GM21360 (cell line): Measurements from ENCODE around the gene SHMT1.
"Not testable (repeated sequence)": the region's sequence is repeated elsewhere in the genome, so short reads cannot be mapped to it uniquely, and the experiment has no call there.

Experiments used
- ATAC-seq: cut with Tn5 transposase; IDR thresholded peaks from one replicate; pipeline ENCODE4 v1.9.1; 2021; ENCODE audit warnings: mild to moderate bottlenecking, moderate library complexity; ENCODE audit not compliant: unreplicated experiment

SHMT1 gene

GRCh38 chr17:18378614-18379013, 15.3 kb upstream of the SHMT1 start:
- not testable (repeated sequence) for ATAC-seq

GRCh38 chr17:18378205-18378505, 14.8 kb upstream of the SHMT1 start:
- ATAC-seq: no peak

DNA sequence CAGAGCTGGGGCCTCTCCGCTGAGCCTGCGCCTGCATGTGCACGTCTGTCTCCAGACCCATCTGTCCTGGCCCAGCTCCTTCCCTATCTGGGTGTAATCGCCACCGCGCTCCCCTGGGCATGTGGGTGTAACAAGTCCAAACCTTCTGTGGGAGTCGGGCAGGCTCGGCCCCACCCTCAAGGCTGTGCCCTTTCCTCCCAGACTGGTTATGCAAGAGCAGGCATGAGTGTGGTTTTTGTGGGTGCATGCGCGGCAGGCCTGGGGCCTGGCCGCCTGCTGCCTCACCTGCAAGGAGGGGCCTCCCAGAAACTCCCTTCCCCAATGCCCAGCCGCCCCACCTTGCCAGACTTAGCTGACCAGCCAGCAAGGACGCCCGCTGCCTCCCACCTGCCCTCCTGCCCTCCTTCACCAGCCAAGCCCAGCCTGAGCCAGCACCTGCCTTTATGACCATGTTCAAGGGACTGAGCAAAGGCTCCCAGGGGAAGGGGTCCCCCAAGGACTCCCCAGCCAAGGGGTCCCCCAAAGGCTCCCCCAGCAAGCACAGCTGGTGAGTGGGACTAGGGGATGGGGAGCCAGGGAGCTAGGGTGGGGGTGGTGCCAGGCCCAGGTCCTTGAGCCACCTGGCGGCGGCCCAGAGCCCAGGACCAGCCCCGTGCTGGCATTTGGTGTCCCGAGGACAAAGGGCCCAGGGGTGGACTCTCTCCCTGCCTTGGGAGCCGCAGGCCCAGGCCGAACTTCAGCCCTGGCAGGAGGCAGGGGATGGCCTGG, 14.3 kb upstream of the SHMT1 start, which contains the start of gene EVPLL:
Gene EVPLL, plus strand, starts transcription at position 342 of the 768 bp plus-strand sequence. CDS start 3,160 bp downstream, outside the sequence.
- ATAC-seq: no peak

GRCh38 chr17:18374216-18374615, 10.9 kb upstream of the SHMT1 start:
- no peak for ATAC-seq

- ATAC-seq: not testable (repeated sequence)
Observed at GRCh38 chr17:18373181-18373580, 9.8 kb upstream of the SHMT1 start.

DNA sequence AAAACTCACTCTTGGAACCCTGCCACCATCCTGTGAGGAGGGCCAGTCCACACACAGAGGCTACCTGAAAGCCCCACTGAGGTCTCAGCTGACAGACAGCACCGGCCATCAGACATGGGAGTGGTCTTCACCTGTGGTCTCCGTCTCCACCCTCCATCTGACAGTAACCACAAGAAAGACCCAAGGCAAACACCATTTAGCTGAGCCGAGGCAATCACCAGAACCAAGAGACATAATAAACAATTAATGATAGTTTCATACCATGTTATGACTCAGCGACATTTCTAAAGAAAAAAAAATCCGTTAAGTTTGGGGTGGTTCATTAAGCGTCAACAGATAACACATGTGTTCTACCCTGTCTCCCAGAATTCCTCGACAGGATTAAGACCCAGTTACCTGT, 8.1 kb upstream of the SHMT1 start:
- no peak for ATAC-seq

DNA sequence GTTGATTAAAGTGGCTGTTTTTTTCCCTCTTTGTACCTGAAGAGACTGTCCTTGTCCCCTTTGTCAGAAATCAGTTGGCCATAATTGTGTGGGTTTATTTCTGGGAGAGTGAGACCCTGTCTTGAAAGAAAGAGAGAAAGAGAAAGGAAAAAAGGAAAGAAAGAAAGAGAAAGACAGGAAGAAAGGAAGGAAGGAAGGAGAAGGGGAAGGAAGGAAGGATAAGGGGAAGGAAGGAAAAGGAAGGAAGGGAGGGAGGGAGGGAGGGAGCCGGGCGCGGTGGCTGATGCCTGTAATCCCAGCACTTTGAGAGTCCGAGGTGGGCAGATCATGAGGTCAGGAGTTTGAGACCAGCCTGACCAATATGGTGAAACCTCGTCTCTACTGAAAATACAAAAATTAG, 7.4 kb upstream of the SHMT1 start:
- ATAC-seq: no peak

DNA sequence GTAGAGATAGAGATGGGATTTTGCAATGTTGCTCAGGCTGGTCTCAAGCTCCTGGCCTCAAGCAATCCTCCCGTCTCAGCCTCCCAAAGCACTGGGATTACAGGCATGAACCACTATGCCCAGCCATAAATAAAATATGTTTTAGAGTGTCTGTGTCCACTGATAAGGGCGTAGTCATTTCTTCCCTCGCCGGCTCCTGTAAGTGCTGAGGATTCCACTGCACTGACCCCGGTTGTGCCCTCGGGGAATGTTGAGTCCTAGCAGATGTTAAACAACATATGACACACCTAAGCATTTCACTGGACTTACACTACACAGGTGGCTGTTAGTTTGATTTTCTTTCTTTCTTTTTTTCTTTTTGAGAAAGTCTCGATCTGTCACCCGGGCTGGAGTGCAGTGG, 5.6 kb upstream of the SHMT1 start:
- no peak for ATAC-seq

DNA sequence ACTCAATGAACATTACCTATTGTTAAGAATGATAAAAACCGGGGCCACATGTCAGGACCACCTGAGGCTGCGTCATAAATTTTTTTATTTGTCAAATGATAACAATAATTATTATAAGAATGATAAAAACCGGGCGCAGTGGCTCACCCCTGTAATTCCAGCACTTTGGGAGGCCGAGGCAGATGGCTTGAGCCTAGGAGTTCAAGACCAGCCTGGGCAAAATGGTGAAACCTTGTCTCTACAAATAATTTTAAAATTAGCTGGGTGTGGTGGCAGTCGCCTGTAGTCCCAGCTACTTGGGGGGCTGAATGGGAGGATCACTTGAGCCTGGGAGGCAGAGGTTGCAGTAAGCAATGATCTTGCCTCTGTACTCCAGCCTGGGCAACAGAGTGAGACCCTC, 816 bp upstream of the SHMT1 start:
- no peak for ATAC-seq

DNA sequence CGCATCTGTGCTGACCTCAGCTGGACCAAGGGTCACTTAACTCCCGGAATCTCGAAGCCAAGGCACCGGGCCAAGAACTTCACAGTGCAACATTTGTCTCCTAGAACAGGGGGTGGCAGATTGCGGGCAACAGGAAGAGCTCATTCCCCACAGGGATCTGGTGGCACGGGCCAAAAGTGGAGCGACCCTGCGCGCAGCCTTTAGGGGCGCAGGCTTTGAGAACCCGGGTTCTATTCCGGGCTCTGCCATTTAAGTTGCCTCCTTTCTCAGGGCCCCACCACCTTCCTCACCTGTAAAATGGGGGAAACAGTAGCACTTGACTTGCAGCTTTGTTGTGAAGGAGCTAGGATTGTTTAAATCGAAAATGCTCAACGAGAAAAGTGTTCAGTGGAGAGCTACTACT, 651 bp downstream of the SHMT1 start:
- ATAC-seq: no peak

- ATAC-seq: no peak
Observed at GRCh38 chr17:18361837-18362697, 1.3 kb downstream of the SHMT1 start.

- no peak for ATAC-seq
Observed at GRCh38 chr17:18360518-18360917, 2.8 kb downstream of the SHMT1 start.

- no peak for ATAC-seq
Observed at GRCh38 chr17:18356624-18357023, 6.7 kb downstream of the SHMT1 start.

GRCh38 chr17:18353541-18353940, 9.8 kb downstream of the SHMT1 start:
- ATAC-seq: no peak

GRCh38 chr17:18344021-18344420, 19.3 kb downstream of the SHMT1 start:
- no peak for ATAC-seq

DNA sequence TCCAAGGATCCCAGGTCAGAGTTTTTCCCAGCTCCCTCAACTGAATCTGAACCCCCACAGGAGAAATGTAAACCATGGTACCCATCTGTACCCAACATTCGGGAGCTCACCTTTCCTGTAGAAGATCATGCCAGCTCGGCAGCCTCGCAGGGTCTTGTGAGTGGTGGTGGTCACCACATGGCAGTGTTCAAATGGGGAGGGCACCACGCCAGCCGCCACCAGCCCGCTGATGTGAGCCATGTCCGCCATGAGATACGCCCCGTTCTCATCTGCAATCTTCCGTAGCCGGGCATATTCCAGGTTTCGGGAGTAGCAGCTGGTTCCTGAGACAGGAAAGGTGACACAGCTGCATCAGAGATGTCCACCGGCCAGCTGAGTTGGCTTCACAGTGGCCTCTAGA, 23.4 kb downstream of the SHMT1 start:
- ATAC-seq: no peak

- ATAC-seq: not testable (repeated sequence)
Observed at GRCh38 chr17:18338158-18338557, 25.2 kb downstream of the SHMT1 start.

- ATAC-seq: no peak
Observed at GRCh38 chr17:18332909-18333489, 30.4 kb downstream of the SHMT1 start.

DNA sequence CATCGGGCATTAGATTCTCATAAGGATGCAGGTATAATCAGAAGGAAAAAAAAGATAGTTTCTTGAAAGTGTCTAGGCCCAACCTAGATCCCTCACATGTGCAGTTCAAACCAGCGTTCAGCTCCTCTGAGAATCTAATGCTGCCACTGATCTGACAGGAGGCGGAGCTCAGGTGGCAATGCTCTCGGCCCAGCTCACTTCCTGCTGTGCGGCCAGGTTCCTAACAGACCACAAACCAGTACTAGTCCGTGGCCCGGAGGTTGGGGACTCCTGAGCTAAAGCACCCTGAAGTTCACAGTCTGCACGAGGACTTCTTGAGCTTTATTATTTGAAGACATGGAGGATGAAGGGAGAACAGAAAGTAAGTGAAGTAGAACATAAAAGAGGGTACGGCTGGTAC, 31.5 kb downstream of the SHMT1 start:
- ATAC-seq: no peak

DNA sequence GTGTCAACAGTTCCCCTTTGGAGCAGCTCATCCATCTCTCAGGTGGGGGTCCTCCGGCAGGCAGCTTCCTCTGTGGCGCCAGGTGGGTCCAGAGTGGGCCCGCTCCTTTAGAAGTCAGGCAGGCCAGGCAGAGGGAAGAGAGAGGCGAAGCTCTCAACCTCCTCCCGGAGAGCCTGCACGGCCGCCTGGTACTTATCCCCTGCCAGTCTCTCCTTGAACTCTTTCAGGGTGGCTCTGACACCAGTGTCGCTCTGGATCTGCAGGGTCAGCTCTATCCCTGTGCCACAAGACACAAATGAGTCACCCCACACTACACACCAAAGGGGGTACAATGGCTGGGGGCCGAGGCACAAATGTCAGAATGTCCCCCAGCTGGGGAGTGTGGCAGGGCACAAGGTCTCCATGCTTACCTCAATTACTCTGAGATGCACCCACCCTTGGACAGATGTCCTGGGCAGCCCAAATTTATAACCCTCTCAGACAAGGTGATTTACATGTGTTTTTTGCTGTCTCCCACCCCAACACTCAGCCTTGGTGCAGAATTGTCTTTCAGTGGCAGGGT, 34.6 kb downstream of the SHMT1 start:
- no peak for ATAC-seq

DNA sequence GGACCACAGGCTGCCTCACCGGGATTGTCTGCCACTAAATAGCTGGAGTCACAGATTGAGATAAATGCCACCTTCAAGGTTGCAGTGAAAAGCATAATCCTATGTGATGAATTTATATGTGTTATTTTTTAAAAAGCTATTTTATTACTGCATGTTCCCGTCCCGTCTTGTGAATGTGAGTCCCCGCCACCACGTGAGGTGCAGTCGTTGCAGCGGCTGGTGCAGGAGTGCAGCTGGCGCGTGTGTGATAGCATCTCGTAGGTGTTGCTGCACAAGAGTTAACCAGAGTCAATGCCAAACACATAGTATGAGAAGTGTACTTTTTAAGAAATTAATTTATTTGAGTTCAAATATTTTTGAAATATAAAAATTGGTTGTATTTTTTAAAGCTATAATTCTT, 35.8 kb downstream of the SHMT1 start:
- no peak for ATAC-seq

- ATAC-seq: no peak
Observed at GRCh38 chr17:18327093-18327492, 36.3 kb downstream of the SHMT1 start.
